Activated CD8-positive, alpha-beta T cell treated with anti-CD3 and anti-CD28 coated beads for 36 hours (primary cell): Measurements from ENCODE around the gene GJA4. TPM values are rescaled to one million over a fixed set of nuclear protein-coding genes. Genes with fewer than 3 reads are reported as not detected.
"Not testable (repeated sequence)": the region's sequence is repeated elsewhere in the genome, so short reads cannot be mapped to it uniquely, and the experiment has no call there.

Experiments used
- ATAC-seq: fragments of 200-7000 bp; cut with Tn5 transposase; one replicate; pipeline ENCODE4 v1.10.0; 2021; ENCODE audit warnings: mild to moderate bottlenecking, moderate library complexity
- CTCF ChIA-PET: fragments of 350-600 bp; sonication (Branson Sonifier 250); formaldehyde crosslinking; loops from one replicate; lab custom pipeline; 2021; ENCODE audit warnings: antibody characterized with exemption; lab: Charles Lee
- POLR2A ChIA-PET: fragments of 350-600 bp; sonication (Branson Sonifier 250); formaldehyde crosslinking; loops from one replicate; lab custom pipeline; 2021; ENCODE audit warnings: antibody characterized with exemption; lab: Charles Lee
- DNase-seq: peaks from one replicate; pipeline ENCODE4 v3.0.0-alpha.2; 2020
- H3K27ac Mint-ChIP-seq: one replicate; pipeline ENCODE4 v1.8.0; 2021; ENCODE audit warnings: mild to moderate bottlenecking, mixed read lengths
- H3K27me3 Mint-ChIP-seq: one replicate; pipeline ENCODE4 v1.8.0; 2021; ENCODE audit warnings: mixed read lengths
- H3K36me3 Mint-ChIP-seq: one replicate; pipeline ENCODE4 v1.8.0; 2021; ENCODE audit warnings: low read depth, mixed read lengths
- H3K4me1 Mint-ChIP-seq: one replicate; pipeline ENCODE4 v1.8.0; 2021; ENCODE audit warnings: low read depth, mixed read lengths
- H3K4me3 Mint-ChIP-seq: one replicate; pipeline ENCODE4 v1.8.0; 2021; ENCODE audit warnings: mild to moderate bottlenecking, moderate library complexity, mixed read lengths
- H3K9me3 Mint-ChIP-seq: one replicate; pipeline ENCODE4 v1.8.0; 2021; ENCODE audit warnings: mixed read lengths
- CTCF ChIP-seq: fragments of 200-600 bp; IDR thresholded peaks from one replicate; pipeline ENCODE4 v1.8.0; 2022; ENCODE audit warnings: antibody characterized with exemption, mild to moderate bottlenecking
- intact Hi-C: fragments of 100-400 bp; cut with micrococcal nuclease; formaldehyde crosslinking; loops from one replicate; pipeline ENCODE4 v1.10.0; 2022
- total RNA-seq, 2 experiments: library from RNA; stranded (reverse); gene quantifications; one replicate each; pipeline ENCODE4 v1.2.3, GENCODE V29; 2021

GJA4 gene
- total RNA-seq, 2 experiments from 2014 or later, result not detected

GRCh38 chr1:34763142-34763781, 29.5 kb upstream of the GJA4 start:
- Mint-ChIP-seq H3K36me3 (no peaks in the 10 kb centered on the region), H3K9me3 (no peaks in the 10 kb centered on the region), H3K27me3 (no peaks in the 10 kb centered on the region), H3K4me3 (no peak overlapping the region), H3K4me1 (no peaks in the 10 kb centered on the region), H3K27ac (no peak overlapping the region)
- ATAC-seq (no peak), DNase-seq (no peak)
- ChIA-PET POLR2A (interaction anchor here (0.6 kb wide), 1 partner anchor 1034 kb away, joined by 3 read pairs; no protein-coding TSS in a partner anchor), CTCF (no interaction called here)
- no peak for TF ChIP-seq CTCF
- intact Hi-C loops, result no loop called here

- H3K4me3 Mint-ChIP-seq, result no peak overlapping the region
- no peaks in the 10 kb centered on the region for H3K36me3 Mint-ChIP-seq
- H3K27me3 Mint-ChIP-seq, result peaks cover 3% of the 10 kb centered on the region
- no peaks in the 10 kb centered on the region for H3K9me3 Mint-ChIP-seq
- ATAC-seq (no peak), DNase-seq (no peak)
- TF ChIP-seq CTCF, result no peak
- POLR2A ChIA-PET, result no interaction called here
- no peaks in the 10 kb centered on the region for H3K4me1 Mint-ChIP-seq
- CTCF ChIA-PET, result no interaction called here
- intact Hi-C loops, result no loop called here
- H3K27ac Mint-ChIP-seq, result no peak overlapping the region
Measured at GRCh38 chr1:34768856-34769255, 23.9 kb upstream of the GJA4 start.

- ChIA-PET POLR2A (no interaction called here), CTCF (no interaction called here)
- no peaks in the 10 kb centered on the region for H3K36me3 Mint-ChIP-seq
- DNase-seq (no peak), ATAC-seq (no peak)
- H3K27me3 Mint-ChIP-seq, result peaks cover 5% of the 10 kb centered on the region
- intact Hi-C loops, result no loop called here
- H3K9me3 Mint-ChIP-seq, result no peaks in the 10 kb centered on the region
- no peaks in the 10 kb centered on the region for H3K4me1 Mint-ChIP-seq
- H3K27ac Mint-ChIP-seq, result no peak overlapping the region
- H3K4me3 Mint-ChIP-seq, result no peak overlapping the region
- TF ChIP-seq CTCF, result no peak
Measured at GRCh38 chr1:34770891-34771504, 21.8 kb upstream of the GJA4 start.

GRCh38 chr1:34771573-34772371, 21.0 kb upstream of the GJA4 start:
- Mint-ChIP-seq H3K4me3 (no peak overlapping the region), H3K27ac (no peak overlapping the region), H3K9me3 (no peaks in the 10 kb centered on the region), H3K27me3 (peaks cover 5% of the 10 kb centered on the region), H3K4me1 (no peaks in the 10 kb centered on the region), H3K36me3 (no peaks in the 10 kb centered on the region)
- TF ChIP-seq CTCF, result no peak
- ChIA-PET POLR2A (no interaction called here), CTCF (no interaction called here)
- intact Hi-C loops, result no loop called here
- ATAC-seq (no peak), DNase-seq (no peak)

GRCh38 chr1:34773114-34773513, 19.7 kb upstream of the GJA4 start:
- H3K4me3 Mint-ChIP-seq, DNase-seq, intact Hi-C loops, H3K36me3 Mint-ChIP-seq, H3K4me1 Mint-ChIP-seq, POLR2A ChIA-PET, H3K27ac Mint-ChIP-seq, H3K9me3 Mint-ChIP-seq, H3K27me3 Mint-ChIP-seq, ATAC-seq: not testable (repeated sequence)
- CTCF ChIA-PET, result interaction anchor here (1.3 kb wide), 1 partner anchor 13 kb away, joined by 4 read pairs; no protein-coding TSS in a partner anchor
